ENCODE data around the gene DNAH2. TPM values are rescaled to one million over a fixed set of nuclear protein-coding genes. Genes with fewer than 3 reads are reported as not detected.

The DNAH2 gene
- total and polyA plus RNA-seq, 2 of the 8 experiments (the other 6 are each of a cell fraction or from before 2014, with no cell fraction given): 0.13 to 0.18 TPM

DNA sequence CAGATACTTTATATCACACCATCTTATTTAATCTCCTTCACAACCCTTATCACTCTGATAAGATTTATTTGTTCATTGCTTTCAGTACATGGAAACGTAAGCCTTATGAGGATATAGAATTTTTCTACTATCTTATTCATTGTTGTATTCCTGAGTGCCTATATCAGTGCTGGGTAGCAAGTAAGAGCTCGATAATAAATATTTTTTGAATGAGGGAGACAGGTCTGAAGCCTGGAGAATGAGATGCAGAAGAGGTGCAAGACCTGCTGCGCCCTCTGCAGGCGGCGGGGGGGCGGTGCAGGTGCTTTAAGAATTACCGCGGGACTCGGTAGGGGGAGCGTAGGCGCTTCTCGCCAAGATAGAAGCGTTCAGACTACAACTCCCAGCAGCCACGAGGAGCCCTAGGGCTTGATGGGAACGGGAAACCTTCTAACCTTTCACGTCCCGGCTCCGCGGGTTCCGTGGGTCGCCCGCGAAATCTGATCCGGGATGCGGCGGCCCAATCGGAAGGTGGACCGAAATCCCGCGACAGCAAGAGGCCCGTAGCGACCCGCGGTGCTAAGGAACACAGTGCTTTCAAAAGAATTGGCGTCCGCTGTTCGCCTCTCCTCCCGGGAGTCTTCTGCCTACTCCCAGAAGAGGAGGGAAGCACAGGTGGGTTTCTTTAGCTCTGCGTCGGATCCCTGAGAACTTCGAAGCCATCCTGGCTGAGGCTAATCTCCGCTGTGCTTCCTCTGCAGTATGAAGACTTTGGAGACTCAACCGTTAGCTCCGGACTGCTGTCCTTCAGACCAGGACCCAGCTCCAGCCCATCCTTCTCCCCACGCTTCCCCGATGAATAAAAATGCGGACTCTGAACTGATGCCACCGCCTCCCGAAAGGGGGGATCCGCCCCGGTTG, 29.4 kb upstream of the DNAH2 start, which contains the start of gene WRAP53 (continued):
- TF ChIP-seq SIN3A (conservative IDR thresholded peaks at IDR 0.05 in 1 of 2, IDR thresholded peaks at IDR 0.05 in 1 of 2; ENCODE audit: low read depth in 1 of 2, low read length in 2 of 2) (peak; percentile 78 to 91; a peak in 3 of 4 replicates), HDAC6 (IDR thresholded peaks at IDR 0.05; ENCODE audit: low read depth, low read length) (no peak)
- TF ChIP-seq, protein P1, sequence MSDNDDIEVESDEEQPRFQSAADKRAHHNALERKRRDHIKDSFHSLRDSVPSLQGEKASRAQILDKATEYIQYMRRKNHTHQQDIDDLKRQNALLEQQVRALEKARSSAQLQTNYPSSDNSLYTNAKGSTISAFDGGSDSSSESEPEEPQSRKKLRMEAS (IDR thresholded peaks at IDR 0.05): peak; percentile 31
